ENCODE results near the gene IRF3.

The IRF3 gene, protein sequence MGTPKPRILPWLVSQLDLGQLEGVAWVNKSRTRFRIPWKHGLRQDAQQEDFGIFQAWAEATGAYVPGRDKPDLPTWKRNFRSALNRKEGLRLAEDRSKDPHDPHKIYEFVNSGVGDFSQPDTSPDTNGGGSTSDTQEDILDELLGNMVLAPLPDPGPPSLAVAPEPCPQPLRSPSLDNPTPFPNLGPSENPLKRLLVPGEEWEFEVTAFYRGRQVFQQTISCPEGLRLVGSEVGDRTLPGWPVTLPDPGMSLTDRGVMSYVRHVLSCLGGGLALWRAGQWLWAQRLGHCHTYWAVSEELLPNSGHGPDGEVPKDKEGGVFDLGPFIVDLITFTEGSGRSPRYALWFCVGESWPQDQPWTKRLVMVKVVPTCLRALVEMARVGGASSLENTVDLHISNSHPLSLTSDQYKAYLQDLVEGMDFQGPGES

DNA sequence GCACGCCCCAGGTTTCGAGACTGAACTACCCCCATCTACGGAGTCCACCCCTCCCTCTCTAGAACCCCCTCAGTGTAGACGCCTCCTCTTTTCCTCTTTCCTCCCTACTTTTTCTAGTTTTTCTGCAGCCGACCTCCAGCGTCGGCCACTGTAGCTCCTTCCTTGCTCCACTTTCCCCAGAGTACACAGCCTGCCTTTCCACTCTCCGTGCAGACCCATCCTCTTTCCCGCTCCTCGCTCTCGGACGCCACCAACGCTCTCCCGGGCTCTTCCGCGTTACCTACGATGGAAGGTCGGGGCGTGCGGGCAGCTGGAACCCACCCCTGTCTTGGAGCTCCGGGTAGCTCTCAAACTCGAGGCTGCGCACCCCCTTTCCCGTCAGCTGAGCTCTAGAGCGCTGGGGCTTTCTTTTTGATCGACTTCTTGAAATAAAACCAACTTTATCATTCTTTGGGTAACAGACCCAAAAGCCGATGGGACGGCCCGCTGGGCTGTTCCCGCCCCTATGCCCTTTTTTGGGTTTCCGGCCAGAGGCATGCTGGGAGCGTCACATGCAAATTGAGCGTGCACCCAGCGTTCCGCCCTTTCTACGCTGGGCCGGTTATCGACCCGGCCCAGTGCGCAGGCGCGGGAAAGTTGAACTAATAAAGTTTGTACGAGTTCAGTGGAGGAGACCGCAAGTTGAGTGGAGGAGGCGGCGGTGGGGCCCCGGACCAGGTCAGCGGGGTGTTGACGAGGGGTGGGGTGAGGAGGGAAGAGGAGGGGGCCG, at the start of gene IRF3, which contains the start of gene BCL2L12:
Gene IRF3 (minus strand): TSS at position 507 of the 769 bp plus-strand sequence. CDS start 1,019 bp downstream, outside the sequence.
Gene BCL2L12 (plus strand): TSS at position 583 of the 769 bp plus-strand sequence. CDS start 760 bp downstream, outside the sequence.
- no peak for TF ChIP-seq ZFP30 (CRISPR knock-in tag; IDR thresholded peaks at IDR 0.05)
- no peak for TF ChIP-seq ZNF565 (CRISPR knock-in tag; conservative IDR thresholded peaks at IDR 0.05; ENCODE audit: low read depth)
- TF ChIP-seq GLIS3 (CRISPR knock-in tag; IDR thresholded peaks at IDR 0.05): no peak
- no peak for TF ChIP-seq TCF4 (CRISPR knock-in tag; IDR thresholded peaks at IDR 0.05; ENCODE audit: borderline replicate concordance)
- TF ChIP-seq, protein P1, sequence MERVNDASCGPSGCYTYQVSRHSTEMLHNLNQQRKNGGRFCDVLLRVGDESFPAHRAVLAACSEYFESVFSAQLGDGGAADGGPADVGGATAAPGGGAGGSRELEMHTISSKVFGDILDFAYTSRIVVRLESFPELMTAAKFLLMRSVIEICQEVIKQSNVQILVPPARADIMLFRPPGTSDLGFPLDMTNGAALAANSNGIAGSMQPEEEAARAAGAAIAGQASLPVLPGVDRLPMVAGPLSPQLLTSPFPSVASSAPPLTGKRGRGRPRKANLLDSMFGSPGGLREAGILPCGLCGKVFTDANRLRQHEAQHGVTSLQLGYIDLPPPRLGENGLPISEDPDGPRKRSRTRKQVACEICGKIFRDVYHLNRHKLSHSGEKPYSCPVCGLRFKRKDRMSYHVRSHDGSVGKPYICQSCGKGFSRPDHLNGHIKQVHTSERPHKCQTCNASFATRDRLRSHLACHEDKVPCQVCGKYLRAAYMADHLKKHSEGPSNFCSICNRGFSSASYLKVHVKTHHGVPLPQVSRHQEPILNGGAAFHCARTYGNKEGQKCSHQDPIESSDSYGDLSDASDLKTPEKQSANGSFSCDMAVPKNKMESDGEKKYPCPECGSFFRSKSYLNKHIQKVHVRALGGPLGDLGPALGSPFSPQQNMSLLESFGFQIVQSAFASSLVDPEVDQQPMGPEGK (CRISPR knock-in tag; IDR thresholded peaks at IDR 0.05; ENCODE audit: borderline replicate concordance): 0 out of 2 replicates have a peak, but pooled peaks have one; percentile 15
- no peak for TF ChIP-seq ZFP3 (CRISPR knock-in tag; IDR thresholded peaks at IDR 0.05)
- no peak for TF ChIP-seq SNAI2 (CRISPR knock-in tag; IDR thresholded peaks at IDR 0.05)
- ATAC-seq: peak; percentile 88

DNA sequence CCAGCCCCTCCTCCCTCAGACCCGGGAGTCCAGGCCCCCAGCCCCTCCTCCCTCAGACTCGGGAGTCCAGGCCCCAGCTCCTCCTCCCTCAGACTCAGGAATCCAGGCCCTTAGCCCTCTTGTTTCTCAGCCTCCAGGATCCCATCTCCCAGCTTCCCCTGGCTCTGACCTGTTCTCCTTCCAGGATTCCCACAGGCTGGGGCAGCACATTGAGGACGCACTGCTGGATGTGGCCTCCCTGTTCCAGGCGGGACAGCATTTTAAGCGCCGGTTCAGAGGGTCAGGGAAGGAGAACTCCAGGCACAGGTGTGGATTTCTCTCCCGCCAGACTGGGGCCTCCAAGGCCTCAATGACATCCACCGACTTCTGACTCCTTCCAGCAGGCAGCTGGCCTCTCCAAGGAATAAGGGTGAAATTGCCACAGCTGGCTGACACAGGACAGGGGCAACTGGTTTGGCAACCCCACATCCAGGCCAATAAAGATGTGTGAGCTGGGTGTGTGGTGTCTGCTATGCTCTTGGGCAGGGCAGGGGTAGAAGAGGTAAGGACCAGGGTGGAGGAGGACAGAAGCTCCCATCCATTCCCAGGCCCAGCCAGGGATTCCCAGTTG, 47.7 kb upstream of the IRF3 start:
- no peak for ATAC-seq
- TF ChIP-seq BACH2 (CRISPR knock-in tag; IDR thresholded peaks at IDR 0.05; ENCODE audit: borderline replicate concordance): no peak
- TF ChIP-seq ZC3H10 (CRISPR knock-in tag; IDR thresholded peaks at IDR 0.05): no peak
- TF ChIP-seq GLIS3 (CRISPR knock-in tag; IDR thresholded peaks at IDR 0.05): no peak
- no peak for TF ChIP-seq RARB (CRISPR knock-in tag; IDR thresholded peaks at IDR 0.05)
- TF ChIP-seq, protein P2, sequence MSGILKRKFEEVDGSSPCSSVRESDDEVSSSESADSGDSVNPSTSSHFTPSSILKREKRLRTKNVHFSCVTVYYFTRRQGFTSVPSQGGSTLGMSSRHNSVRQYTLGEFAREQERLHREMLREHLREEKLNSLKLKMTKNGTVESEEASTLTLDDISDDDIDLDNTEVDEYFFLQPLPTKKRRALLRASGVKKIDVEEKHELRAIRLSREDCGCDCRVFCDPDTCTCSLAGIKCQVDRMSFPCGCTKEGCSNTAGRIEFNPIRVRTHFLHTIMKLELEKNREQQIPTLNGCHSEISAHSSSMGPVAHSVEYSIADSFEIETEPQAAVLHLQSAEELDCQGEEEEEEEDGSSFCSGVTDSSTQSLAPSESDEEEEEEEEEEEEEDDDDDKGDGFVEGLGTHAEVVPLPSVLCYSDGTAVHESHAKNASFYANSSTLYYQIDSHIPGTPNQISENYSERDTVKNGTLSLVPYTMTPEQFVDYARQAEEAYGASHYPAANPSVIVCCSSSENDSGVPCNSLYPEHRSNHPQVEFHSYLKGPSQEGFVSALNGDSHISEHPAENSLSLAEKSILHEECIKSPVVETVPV (CRISPR knock-in tag; IDR thresholded peaks at IDR 0.05): no peak
- TF ChIP-seq ZFP3 (CRISPR knock-in tag; IDR thresholded peaks at IDR 0.05): no peak

DNA sequence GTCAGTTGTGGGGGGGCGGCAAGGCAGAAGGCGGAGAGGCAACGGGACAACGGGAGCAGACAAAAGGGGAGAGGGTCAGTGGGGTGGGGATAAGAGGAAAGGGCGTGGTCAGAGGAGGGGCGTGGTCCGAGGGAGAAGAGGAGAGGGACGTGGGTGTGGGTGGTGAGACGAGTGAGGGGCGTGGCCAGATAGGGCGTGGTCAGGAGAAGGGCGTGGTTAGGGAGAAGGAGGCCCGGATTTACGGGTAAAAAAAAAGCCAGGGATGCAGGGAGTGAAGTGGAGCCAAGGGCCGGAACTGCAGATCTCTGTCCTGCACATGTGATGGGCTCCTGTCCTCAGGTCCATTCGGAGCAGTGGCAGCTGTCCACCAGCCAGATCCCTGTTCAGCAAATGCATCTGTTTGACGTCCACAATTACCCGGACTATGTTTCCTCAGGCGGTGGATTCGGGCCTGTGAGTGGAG, 46.8 kb upstream of the IRF3 start:
- TF ChIP-seq, protein P3, sequence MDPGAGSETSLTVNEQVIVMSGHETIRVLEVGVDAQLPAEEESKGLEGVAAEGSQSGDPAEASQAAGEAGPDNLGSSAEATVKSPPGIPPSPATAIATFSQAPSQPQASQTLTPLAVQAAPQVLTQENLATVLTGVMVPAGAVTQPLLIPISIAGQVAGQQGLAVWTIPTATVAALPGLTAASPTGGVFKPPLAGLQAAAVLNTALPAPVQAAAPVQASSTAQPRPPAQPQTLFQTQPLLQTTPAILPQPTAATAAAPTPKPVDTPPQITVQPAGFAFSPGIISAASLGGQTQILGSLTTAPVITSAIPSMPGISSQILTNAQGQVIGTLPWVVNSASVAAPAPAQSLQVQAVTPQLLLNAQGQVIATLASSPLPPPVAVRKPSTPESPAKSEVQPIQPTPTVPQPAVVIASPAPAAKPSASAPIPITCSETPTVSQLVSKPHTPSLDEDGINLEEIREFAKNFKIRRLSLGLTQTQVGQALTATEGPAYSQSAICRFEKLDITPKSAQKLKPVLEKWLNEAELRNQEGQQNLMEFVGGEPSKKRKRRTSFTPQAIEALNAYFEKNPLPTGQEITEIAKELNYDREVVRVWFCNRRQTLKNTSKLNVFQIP (CRISPR knock-in tag; IDR thresholded peaks at IDR 0.05; ENCODE audit: borderline replicate concordance, low read depth): no peak
- TF ChIP-seq ZNF565 (CRISPR knock-in tag; conservative IDR thresholded peaks at IDR 0.05; ENCODE audit: low read depth): no peak
- TF ChIP-seq TCF4 (CRISPR knock-in tag; IDR thresholded peaks at IDR 0.05; ENCODE audit: borderline replicate concordance): peak; percentile 49; the same call in 1 of the 2 replicates
- TF ChIP-seq, protein P2 (CRISPR knock-in tag; IDR thresholded peaks at IDR 0.05): no peak
- TF ChIP-seq RARB (CRISPR knock-in tag; IDR thresholded peaks at IDR 0.05): no peak
- ATAC-seq: peak; percentile 76

DNA sequence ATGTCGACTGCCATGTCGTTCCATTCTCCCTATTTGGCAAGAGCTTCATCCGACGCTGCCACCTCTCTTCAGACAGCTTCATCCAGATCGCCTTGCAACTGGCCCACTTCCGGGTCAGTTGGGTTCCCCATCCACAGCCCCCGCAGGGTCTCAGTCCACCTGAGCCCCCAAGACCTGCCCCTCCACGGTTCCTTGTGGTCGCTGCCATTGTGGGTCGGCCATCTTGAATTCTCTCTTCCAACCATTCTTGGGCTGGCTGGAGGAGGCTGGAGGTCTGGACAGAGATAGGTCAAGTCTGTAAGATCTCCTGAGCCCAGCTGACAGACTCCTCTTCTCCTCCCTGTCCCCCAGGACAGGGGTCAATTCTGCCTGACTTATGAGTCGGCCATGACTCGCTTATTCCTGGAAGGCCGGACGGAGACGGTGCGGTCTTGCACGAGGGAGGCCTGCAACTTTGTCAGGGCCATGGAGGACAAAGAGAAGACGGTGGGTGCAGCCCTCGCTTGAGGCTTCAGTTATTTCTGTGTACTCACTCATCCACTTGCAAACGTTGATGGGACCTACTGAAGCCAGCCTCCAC, 44.8 kb upstream of the IRF3 start:
- TF ChIP-seq, protein P3 (CRISPR knock-in tag; IDR thresholded peaks at IDR 0.05; ENCODE audit: borderline replicate concordance, low read depth): no peak
- TF ChIP-seq ZNF70 (CRISPR knock-in tag; IDR thresholded peaks at IDR 0.05) (no peak), SNAI2 (CRISPR knock-in tag; IDR thresholded peaks at IDR 0.05) (no peak), BACH2 (CRISPR knock-in tag; IDR thresholded peaks at IDR 0.05; ENCODE audit: borderline replicate concordance) (no peak), TCF4 (CRISPR knock-in tag; IDR thresholded peaks at IDR 0.05; ENCODE audit: borderline replicate concordance) (no peak), GLIS3 (CRISPR knock-in tag; IDR thresholded peaks at IDR 0.05) (no peak), PPARA (CRISPR knock-in tag; IDR thresholded peaks at IDR 0.05; ENCODE audit: borderline replicate concordance) (no peak), OSR1 (CRISPR knock-in tag; IDR thresholded peaks at IDR 0.05) (no peak)
- TF ChIP-seq, protein P4, sequence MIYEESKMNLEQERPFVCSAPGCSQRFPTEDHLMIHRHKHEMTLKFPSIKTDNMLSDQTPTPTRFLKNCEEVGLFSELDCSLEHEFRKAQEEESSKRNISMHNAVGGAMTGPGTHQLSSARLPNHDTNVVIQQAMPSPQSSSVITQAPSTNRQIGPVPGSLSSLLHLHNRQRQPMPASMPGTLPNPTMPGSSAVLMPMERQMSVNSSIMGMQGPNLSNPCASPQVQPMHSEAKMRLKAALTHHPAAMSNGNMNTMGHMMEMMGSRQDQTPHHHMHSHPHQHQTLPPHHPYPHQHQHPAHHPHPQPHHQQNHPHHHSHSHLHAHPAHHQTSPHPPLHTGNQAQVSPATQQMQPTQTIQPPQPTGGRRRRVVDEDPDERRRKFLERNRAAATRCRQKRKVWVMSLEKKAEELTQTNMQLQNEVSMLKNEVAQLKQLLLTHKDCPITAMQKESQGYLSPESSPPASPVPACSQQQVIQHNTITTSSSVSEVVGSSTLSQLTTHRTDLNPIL (CRISPR knock-in tag; IDR thresholded peaks at IDR 0.05; ENCODE audit: low read depth): no peak
- TF ChIP-seq, protein P5, sequence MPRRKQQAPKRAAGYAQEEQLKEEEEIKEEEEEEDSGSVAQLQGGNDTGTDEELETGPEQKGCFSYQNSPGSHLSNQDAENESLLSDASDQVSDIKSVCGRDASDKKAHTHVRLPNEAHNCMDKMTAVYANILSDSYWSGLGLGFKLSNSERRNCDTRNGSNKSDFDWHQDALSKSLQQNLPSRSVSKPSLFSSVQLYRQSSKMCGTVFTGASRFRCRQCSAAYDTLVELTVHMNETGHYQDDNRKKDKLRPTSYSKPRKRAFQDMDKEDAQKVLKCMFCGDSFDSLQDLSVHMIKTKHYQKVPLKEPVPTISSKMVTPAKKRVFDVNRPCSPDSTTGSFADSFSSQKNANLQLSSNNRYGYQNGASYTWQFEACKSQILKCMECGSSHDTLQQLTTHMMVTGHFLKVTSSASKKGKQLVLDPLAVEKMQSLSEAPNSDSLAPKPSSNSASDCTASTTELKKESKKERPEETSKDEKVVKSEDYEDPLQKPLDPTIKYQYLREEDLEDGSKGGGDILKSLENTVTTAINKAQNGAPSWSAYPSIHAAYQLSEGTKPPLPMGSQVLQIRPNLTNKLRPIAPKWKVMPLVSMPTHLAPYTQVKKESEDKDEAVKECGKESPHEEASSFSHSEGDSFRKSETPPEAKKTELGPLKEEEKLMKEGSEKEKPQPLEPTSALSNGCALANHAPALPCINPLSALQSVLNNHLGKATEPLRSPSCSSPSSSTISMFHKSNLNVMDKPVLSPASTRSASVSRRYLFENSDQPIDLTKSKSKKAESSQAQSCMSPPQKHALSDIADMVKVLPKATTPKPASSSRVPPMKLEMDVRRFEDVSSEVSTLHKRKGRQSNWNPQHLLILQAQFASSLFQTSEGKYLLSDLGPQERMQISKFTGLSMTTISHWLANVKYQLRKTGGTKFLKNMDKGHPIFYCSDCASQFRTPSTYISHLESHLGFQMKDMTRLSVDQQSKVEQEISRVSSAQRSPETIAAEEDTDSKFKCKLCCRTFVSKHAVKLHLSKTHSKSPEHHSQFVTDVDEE (CRISPR knock-in tag; IDR thresholded peaks at IDR 0.05): no peak
- no peak for ATAC-seq

Data from SK-N-SH treated with all-trans-retinoic acid at 6 μM for 48 hours (cell line).